ENCODE results near the gene ZNF878. TPM values are rescaled to one million over a fixed set of nuclear protein-coding genes. Genes with fewer than 3 reads are reported as not detected.

Gene ZNF878
- total RNA-seq, 1 donor from 2014 or later: not detected

- Histone ChIP-seq H3K27me3 (no peaks in the 10 kb centered on the region), H3K36me3 (peaks cover 50 to 68% of the 10 kb centered on the region in 2 donors), H3K9me3 (peaks cover 79 to 100% of the 10 kb centered on the region in 2 donors)
Observed at GRCh38 chr19:12015753-12016116, 37.0 kb downstream of the ZNF878 start.

DNA sequence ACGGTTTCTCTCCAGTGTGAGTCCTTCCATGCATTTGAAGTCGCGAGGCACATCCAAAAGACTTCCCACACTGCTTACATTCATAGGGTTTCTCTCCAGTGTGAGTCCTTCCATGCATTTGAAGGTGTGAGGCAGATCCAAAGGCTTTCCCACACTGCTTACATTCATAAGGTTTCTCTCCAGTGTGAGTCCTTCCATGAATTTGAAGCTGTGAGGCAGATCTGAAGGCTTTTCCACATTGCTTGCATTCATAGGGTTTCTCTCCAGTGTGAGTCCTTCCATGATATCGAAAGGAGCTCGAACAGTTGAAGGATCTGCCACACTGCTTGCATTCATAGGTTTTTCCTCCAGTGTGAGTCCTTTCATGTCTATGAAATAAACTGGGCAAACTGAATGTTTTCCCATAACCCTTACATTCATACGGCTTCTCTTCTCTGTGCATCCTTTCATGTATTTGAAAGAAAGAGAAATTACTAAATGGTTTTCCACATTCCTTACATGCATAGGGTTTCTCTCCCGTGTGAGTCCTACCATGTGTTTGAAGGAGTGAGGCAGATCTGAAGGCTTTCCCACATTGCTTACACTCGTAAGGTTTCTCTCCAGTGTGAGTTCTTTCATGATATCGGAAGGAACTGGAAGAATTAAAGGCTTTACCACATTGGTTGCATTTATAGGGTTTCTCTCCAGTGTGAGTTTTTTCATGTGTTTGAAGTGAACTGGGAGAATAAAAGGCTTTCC is 37.6 kb downstream of the ZNF878 start:
- no peak for TF ChIP-seq CTCF (IDR thresholded peaks at IDR 0.05)
- Histone ChIP-seq H3K36me3 (peaks cover 50 to 68% of the 10 kb centered on the region in 2 donors), H3K4me3 (no peak overlapping the region), H3K4me1 (no peaks in the 10 kb centered on the region), H3K27me3 (no peaks in the 10 kb centered on the region), H3K27ac (no peak overlapping the region), H3K9me3 (peaks cover 81 to 97% of the 10 kb centered on the region in 2 donors)
- no peak for DNase-seq (ENCODE audit: low spot score in 2 of 2)
- intact Hi-C loops (cut with DNase I): no loop called here

More at GRCh38 chr19:12015753-12016116, 37.0 kb downstream of the ZNF878 start:
- Histone ChIP-seq H3K27ac (no peak overlapping the region), H3K4me3 (no peak overlapping the region), H3K4me1 (no peaks in the 10 kb centered on the region)
- intact Hi-C loops (cut with DNase I): no loop called here
- DNase-seq (ENCODE audit: low spot score in 2 of 2): no peak
- TF ChIP-seq CTCF (IDR thresholded peaks at IDR 0.05): no peak

DNA sequence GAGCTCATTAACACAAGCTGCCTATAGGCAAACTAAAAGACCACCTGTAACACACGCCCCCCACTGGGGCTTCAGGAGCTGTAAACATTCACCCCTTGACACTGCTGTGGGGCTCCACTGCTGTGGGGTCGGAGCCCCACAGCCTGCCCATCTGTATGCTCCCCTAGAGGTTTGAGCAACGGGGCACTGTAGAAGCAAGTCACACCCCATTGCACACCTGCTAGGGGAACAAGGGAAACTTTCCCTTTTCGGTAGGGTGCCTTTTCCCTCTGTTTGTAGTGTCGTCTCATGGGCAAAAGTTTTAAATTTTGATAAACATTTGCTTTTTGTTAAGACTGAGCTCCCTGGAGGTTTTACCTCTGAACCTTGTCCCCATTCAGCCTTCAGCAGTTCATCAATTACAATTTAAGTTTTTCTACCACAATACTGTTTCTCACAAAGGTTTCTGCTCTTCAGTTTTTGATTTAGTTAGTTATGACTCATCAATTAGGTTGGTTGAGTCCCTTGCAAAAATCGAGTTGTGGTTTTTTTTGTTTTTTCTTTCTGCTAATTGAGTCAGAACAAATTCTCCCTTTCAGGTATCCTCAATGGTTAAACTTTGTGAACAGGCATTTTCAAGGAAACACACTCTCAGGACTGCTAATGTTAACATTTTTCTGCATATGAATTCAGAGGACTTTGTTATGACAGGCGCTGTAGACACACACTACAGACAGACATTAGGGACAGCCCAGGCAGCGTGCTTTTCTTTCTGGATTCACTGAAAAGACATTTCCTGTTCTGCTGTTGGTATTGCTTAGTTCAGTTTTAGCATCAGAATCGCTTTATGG is 52.4 kb downstream of the ZNF878 start:
- H3K36me3 ChIP-seq: peaks cover 19 to 20% of the 10 kb centered on the region in 2 donors
- peaks cover 0 to 13% of the 10 kb centered on the region in 2 donors for H3K9me3 ChIP-seq
- no peak for TF ChIP-seq CTCF (IDR thresholded peaks at IDR 0.05)
- no peaks in the 10 kb centered on the region for H3K27me3 ChIP-seq
- H3K27ac ChIP-seq: no peak overlapping the region
- no peak for DNase-seq (ENCODE audit: low spot score in 2 of 2)
- intact Hi-C loops (cut with DNase I): no loop called here
- H3K4me3 ChIP-seq: no peak overlapping the region
- H3K4me1 ChIP-seq: no peaks in the 10 kb centered on the region

GRCh38 chr19:11995174-11995573 is 57.6 kb downstream of the ZNF878 start:
- Histone ChIP-seq H3K27me3 (no peaks in the 10 kb centered on the region), H3K4me1 (no peaks in the 10 kb centered on the region), H3K9me3 (no peaks in the 10 kb centered on the region), H3K36me3 (peaks cover 0 to 3% of the 10 kb centered on the region in 2 donors), H3K27ac (no peak overlapping the region), H3K4me3 (no peak overlapping the region)
- TF ChIP-seq CTCF (IDR thresholded peaks at IDR 0.05): no peak
- DNase-seq (ENCODE audit: low spot score in 2 of 2): no peak
- intact Hi-C loops (cut with DNase I): no loop called here

Other genes starting within 250 kb of the ZNF878 start
- gene ZNF440, start 238.7 kb downstream of the ZNF878 start, total RNA-seq: 1.1 TPM
- gene ZNF439, start 204.2 kb downstream of the ZNF878 start, total RNA-seq: 2.3 TPM
- gene ZNF69, start 165.2 kb downstream of the ZNF878 start, total RNA-seq: 0.85 TPM
- 4.4 TPM for gene ZNF700, start 127.9 kb downstream of the ZNF878 start, total RNA-seq
- 2.8 TPM for gene ZNF763, start 87.9 kb downstream of the ZNF878 start, total RNA-seq
- not detected for gene ZNF433, start 17.3 kb downstream of the ZNF878 start, total RNA-seq
- gene ZNF844, start 11.8 kb upstream of the ZNF878 start, total RNA-seq: 8.0 TPM
- gene ZNF20, start 87.4 kb upstream of the ZNF878 start, total RNA-seq: 0.96 TPM
- 12.0 TPM for gene ZNF625, start 103.8 kb upstream of the ZNF878 start, total RNA-seq
- gene ZNF136, start 110.1 kb upstream of the ZNF878 start, total RNA-seq: 1.9 TPM
- 10.4 TPM for gene ZNF44, start 241.9 kb upstream of the ZNF878 start, total RNA-seq

Measured in ascending aorta (tissue), 2 donors.